Stimulated activated CD4-positive, alpha-beta T cell treated with anti-CD3 and anti-CD28 coated beads, TNF-alpha, amount 100 ng/mL, for 48 hours (primary cell): ENCODE measurements around the gene ACAP3.

Source experiments
- DNase-seq, 3 donors: peaks; one replicate each; pipeline ENCODE4 v3.0.0-alpha.2; 2020; ENCODE audit warnings: low read depth in 3 of 3

The ACAP3 gene

GRCh38 chr1:1245178-1245816 lies 62.4 kb downstream of the ACAP3 start:
- no peak for DNase-seq

GRCh38 chr1:1244192-1244811 lies 63.4 kb downstream of the ACAP3 start:
- no peak for DNase-seq

DNA sequence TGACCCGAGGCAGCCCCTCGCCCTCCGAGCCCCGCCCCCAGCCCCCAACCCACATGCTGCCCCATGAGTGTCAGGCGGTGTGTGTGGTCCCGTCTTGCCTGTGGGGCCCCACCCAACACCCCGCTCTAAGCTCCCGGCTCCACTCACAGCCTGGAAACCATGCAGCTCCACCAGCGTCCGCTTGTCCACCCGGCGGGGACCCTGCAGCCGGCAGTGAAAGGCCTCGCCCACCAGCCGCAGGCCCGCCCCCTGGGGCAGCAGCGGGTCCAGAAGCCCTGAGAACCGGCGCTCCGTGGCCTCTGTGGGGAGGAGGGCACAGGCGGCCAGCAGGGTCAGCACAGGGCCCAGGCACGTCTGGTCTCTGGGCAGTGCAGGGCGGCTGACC lies 63.9 kb downstream of the ACAP3 start:
- no peak for DNase-seq

DNA sequence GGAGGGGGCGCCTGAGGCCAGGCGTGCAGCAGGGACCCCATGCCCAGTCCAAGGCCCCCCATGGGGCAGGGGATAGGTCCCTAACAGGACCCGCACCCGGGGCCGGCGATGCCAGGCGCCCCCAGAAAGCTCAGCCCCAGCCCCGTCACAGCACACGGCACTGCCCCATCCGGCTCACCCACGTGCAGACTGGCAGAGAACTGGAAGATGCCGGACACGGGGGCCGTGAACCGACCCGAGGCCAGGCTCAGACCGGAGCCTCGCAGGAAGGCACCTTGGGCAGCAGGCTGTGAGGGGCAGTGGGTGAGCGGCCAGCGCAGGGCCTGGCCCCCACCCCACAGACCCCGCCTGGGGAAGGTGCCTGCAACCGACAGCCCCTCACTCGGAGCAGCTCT lies 64.5 kb downstream of the ACAP3 start:
- no peak for DNase-seq

DNA sequence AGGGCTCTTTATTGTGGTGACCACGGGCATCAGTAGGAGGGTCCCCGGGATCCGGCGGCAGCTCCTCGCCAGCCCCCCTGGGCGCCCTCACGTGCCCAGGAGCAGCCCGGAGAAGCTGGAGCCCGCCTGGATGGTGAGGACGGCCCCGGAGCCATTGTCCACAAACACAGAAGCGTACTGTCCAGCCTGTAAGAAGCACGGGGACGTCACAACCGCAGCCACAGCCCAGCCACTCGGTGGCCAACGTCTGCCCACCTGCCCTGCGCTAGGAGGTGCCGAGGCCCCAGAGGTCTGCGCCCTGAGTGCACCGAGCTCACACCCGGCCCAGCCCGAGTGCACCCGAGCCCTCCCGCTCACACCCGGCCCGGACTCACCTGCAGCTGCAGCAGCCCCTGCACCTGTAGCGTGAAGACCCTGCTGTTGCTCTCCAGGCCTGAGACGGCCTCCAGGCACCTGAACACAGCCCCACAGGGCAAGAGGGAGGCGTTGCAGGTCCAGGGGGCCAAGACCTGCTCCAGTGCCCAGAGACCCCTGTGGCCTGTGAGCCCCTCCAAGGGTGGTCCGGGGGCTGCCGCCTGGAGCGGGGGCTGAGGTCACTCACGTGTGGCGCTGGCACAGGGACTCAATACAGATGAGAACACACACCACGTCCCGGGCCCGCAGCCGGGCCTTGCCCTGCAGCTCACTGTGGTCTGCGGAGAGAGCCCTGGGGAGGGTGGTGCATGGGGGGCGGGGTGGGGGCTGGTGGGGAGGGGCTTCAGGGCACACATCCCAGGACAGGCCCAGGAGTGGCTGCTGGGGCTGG lies 65.1 kb downstream of the ACAP3 start:
- DNase-seq, result no peak
